HG02852 (cell line): Measurements from ENCODE around the gene INTS1.

Experiments
- ATAC-seq: cut with Tn5 transposase; IDR thresholded peaks from one replicate; pipeline ENCODE4 v1.9.1; 2021; ENCODE audit warnings: mild to moderate bottlenecking, moderate library complexity; ENCODE audit not compliant: unreplicated experiment

INTS1 gene

DNA sequence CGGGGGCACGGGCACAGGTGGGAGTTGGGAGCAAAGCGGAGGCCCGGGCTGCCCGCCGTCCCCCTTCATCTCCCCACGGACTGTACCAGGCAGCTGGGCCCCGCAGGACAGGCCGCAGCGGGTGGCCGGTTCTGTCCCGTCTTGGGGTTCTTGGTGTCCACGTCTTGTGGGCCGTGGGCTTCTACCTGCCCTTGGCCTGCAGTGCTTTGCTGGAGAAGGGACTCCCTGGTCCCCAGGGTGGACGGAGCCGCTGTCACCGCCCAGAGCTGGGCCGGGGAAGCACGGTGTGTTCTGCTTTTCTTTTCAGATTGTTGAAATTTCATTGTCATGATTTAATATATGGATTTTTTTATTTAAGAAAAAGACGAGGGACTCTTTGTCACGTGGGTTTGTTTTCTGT lies 38.1 kb upstream of the INTS1 start:
- no peak for ATAC-seq

DNA sequence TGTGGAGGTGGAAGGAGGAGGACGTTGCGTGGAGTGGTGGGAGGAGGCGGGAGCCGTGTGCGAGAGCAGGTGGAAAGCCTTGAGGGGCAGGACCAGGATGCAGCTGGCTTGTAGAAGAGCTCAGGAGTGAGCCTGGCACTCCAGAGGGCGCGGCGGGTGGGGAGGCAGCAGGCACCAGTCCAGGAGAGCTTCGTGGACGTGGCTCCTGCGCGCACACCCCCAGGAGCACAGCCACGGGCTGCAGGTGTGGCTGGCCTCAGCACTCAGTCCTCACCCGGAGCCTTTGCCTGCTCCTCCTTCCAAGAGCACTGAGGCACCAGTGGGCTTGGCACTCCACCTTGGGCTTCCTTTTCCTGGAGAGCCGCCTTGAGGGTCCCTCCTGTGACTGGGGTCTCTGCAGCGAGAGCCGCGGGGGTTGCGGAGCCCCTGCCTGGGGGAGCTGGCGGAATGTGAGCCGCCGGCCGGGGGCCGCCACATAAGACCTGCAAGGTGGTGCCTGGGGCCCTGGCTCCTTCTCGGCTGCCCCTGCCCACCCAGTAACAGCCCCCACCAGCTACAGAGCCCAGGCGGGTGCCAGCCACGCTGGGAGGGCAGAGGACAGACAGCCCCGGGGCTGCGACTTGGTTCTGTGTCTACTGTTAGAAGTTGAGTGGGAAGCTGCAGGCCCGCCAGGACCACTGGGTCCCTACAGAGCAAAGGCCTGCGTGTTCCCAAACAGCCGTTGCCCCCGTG lies 37.4 kb upstream of the INTS1 start:
- no peak for ATAC-seq

DNA sequence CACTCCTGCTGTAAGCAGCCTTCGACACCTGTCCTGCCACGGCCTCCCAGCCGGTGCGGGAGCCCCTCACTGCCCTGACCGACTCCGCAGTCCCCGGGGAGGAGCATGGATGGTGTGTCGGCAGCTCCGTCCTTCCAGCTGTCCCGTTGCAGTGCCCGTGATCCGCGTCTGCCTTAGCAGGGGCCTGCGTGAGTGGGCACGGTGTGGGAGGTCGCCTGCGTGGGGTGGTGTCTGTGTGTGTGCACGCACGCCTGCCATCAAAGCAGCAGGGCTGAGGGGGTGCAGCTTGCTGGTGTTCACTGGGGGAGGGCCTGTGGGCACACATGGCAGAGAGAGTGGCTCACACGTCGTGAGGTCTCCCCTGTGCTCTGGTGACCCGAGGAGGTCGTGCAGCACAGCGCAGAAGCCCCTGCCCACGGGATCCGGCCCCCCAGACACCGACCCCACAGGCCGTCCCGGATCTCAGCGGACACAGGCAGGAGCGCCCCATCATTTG lies 36.6 kb upstream of the INTS1 start:
- ATAC-seq, result no peak

DNA sequence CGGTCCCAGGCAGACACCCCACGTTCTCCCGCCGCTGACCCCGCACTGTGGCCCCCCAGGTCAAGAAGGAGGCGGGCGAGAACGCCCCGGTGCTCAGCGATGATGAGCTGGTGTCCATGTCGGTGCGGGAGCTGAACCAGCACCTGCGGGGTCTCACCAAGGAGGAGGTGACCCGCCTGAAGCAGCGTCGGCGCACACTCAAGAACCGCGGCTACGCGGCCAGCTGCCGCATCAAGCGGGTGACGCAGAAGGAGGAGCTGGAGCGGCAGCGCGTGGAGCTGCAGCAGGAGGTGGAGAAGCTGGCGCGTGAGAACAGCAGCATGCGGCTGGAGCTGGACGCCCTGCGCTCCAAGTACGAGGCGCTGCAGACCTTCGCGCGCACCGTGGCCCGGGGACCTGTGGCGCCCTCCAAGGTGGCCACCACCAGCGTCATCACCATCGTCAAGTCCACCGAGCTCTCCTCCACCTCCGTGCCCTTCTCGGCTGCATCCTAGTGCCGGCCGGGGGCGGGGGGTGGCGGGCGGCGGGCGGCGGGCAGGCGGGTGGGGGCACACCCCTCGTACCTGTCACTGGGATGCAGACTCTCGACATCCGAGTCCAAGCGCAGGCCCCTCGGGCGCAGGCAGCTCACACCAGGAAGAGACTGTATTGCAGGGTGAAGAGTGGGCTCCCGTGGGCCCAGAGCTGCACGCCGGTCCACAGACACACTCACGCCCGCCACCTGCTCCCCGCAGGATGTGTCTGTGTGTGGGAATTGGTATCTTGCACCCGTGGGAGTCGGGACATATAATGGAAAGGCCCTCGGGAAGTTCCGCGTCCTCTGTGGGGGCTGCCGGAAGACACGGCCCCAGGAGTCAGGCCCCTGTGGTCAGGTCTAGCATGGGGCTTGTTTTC lies 35.9 kb upstream of the INTS1 start:
- no peak for ATAC-seq

DNA sequence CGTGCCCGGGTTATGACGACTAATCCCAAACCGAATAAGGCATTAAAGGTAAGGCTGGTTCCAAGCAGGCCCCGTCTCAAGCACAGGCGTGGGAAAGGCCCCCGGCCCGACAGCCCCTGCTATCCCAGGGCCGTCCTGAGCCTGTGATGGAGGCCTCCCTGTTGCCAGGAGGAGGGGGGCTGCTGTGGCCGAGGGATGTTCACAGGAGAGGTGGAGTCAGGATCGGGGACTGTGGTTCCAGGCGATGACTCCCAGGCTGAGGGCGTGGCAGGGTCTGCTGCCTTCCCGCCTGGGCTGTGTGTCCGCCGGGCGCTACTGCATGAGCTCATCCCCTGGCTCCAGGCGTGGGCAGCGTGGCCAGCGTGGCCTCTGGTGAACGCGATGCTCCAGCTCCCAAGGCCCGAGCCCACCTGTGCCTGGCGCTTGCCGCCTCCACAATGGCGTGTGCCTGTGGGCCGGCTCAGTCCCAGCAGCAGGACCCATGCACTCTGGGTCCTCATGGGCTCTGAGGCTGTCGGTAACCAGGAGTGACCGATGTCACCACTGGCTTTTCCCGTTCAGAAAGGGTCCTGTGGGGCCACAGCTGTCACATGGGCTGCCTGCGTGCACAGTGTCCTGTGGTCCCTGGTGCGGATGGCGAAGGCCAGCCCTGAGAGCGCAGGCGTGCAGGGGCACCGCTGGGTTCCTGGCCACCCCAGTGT lies 35.1 kb upstream of the INTS1 start:
- ATAC-seq, result no peak

DNA sequence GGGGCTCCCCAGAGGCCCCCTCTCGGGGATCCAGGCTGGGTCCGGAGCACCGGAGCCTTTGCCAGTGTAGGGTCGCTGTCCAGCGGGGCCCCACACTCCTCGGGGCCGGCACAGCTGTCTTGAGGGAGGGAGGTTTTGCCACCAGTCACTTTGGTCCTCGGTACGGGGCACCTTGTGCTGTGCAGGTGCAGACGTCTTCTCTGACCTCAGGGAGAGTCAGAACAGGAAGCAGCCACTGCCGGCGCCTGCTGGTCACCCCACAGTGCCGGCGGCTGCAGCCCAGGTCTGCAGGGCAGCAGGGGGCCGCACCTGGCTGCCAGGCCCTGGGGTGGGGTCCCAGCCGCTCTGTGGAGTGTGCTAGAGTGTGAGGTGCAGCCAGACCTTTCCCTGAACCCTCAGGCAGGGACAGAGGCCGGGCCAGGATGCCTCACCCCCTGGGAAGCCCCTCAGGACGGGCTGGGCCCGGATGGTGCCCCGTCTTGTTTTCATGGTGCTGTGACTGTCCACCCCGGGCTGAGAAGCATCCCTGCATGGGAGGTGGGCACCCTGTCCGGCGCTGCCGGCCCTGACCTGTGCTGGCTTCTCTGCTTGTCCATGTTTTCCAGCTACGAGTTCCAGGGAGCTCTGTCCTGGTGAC lies 34.5 kb upstream of the INTS1 start:
- no peak for ATAC-seq

DNA sequence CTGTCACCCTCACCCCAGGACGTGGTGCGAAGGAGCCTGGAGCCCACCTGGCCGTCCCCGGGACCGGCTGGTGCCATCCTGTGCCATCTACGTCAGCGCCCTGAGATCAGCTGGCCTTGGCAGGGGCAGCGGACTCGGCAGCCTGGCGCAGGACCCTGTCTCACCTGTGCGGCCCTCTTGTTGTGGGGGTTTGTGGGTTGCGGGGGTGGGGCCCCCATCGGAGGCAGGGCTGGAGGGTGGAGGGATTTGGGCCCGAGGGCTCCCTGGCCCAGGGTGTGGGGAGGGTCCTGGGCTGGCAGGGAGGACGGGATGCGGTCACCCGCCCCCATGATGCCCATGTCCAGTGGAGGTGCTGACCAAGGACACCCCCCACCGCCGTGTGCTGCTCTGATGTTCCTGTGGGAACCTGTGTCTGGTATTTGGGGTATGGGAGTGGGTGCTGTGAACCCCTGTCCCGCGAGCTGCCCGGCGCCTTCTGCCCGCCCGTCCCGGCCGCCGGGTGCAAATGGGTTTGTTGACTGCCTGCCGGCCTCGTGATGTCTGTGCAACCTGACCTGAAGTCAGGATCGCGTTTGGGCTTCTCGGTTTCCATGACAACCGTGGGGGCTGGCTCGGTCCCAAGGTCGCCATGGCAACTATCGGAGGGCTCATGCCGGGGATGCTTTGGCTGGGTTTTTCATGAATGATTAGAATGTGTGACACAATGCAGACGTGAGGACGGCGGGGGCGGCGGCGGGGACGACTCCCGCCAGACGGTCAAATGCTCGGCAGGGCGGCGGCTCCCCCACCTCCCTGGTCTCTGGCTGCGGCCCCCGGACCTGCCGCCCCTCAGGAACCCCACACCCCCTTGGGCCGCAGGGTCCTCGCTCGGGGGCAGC lies 33.6 kb upstream of the INTS1 start:
- ATAC-seq, result no peak

DNA sequence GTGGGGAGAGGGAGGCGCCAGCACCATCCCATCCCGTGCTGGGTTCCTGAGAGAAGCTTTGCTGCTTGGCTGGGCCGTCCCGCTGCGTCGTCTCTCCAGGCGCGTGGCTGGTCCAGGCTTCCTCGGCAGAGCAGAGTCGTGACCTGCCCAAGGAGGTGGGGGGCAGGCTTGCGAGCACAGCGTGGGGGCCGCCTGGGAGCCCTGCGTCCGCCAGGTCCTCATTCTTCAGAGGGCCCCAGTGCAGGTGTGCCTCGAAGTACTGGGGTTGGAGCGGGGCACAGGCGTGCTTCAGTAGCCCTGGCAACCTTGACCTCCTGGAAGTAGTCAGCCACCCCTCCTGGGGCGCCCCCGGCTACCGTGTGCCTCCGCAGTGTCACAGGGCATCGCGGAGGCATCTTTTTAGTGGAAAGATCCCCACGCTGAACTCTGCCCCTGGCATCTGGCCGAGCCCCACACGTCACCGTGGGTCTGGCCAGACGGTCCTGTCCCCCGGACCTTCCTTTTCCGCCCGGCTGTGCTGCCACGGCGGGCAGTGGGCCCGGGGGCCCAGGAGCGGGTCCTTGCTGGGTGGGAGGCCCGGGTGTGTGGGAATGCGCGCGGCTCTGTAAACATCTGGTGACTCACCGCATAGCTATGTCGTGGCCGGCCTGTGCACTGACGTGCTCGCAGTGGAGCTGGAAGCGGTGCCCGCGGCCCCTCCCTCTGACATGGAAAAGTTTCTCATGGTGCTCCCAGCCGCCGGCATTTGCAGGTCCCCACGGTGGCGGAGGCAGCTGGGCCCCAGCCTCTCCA lies 32.8 kb upstream of the INTS1 start:
- no peak for ATAC-seq

DNA sequence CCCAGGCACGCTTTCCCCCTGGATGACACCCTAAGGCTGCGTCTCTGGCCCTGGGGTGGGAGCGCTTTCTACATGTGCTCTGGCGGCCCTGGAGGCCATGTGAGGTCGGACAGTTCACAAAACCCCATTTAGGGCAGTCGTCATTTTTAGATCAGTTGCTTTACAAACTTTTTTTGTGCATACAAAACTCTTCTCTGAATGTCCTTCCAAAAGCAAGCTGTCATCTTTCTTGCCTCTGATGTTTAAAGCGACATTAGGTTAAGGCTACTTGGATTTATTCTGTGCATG lies 32.2 kb upstream of the INTS1 start:
- ATAC-seq, result no peak

DNA sequence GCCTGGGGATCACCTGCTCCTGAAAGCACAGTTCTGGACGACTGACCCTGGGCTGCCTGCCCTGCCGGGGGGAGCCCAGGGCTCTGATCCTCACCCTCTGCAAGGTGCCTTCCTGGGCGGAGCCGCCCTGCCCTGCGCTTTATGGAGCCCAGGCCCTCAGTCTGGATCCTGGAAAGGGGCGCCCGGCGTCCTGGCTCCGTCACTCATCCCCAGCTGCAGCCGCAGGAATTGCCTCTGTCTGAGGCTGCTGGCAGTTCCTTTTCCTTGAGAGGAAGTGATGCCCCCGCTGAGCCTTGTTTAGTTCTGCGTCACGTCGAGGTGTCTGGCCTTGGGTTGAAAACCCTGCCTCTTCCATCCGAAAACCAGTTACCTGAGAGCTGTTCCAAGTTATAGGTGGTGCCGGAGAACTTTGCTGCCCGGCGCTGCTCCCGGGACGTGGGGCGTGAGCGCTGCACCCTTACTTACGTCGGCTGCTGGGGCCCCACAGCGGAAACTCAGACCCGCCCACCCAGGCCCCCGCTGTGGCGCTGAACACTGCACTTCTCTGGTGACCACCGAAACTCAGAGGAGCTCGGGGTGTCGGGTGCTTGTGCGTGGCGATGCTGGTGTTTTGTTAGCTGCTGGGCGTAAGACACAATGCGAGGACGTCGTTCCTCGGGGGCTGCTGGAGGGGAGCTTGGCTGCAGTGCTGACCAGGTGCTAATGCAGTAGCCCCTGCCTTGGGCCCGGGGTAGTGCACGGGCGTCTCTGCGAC lies 31.7 kb upstream of the INTS1 start:
- ATAC-seq, result no peak

DNA sequence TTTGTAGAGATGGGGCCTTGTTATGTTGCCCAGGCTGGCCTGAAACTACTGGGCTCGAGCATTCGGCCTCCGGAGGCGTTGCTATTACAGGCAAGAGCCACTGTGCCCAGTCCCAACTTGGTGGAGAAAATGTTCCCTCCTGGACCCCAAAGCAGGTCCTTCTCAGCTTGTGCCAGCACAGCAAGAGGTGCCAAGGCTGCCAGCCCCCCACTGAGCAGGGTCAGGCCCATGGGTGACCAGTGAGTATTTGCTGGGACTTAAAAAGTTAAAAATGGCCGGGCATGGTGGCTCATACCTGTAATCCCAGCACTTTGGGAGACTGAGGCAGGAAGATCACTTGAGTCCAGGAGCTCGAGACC lies 30.9 kb upstream of the INTS1 start:
- no peak for ATAC-seq

DNA sequence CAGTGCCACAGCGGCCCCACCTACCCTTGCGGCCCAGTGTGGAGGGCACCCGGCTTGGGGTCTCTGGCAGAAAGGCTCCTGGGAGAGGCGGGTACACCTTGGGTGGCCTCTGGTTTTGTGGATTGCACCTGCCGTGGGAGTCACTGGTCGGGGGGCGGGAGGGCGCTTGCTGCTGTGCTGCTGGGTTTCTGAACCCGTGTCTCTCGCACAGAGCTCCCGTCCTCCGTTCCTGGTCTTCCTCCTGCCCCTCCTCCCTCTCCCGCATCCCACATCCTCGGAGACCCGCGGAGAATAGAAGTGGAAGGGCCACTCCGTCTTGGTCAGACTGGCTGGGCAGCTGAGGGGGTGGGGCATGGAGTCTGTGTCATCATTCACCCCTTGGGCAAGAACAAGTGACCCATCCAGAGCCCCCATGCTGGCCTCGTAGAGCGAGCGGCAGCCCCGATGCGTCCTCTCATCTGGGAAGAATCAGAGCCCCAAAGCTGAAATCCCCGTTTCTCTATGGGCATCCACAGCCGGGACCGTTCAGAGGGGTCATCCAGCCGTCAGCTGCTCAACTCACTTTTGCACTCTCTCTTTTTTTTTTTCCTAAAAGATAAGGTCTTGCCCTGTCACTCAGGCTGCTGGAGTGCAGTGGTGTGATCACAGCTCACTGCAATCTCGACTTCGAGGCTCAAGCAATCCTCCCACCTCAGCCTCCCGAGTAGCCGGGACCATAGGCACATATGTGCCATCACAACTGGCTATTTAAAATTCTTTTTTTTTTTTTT lies 30.3 kb upstream of the INTS1 start:
- no peak for ATAC-seq

DNA sequence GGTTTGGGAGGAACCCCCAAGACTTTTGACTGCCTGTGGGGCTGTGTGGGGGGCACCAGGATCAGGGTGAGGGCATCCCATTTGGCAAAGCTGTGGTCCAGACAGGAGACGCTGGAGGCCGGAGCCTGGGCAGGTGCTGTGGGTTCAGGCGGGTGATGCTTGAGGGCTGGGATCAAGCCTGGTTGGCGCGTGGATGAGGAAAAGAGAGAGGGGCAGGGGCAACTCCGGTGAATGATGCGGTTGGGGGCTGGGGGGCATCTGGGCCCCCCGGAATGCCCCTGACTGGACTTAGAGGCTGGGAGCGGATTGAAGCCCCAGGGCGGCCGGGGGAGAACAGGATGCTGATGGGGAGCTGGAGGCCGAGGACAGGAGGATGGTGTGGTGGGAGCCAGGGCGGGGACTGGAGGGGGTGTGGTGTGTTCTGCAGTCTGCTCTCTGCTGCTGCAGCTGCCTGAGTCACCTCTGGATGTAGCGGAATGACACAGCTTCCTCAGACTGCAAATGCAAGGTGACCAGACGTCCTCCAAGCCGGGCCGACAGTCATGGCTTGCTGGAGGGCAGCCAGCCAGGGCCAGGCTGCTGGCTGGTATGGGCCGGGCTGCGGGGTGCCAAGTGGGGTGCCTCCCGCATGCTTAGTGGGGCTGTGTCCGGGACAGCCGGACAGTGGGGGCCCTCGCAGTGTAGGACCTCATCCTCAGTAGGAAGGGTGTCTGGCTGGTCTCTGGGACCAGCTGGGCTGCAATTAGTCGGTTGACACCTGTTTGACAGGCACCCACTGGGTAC lies 29.5 kb upstream of the INTS1 start:
- peak; percentile 37 for ATAC-seq

DNA sequence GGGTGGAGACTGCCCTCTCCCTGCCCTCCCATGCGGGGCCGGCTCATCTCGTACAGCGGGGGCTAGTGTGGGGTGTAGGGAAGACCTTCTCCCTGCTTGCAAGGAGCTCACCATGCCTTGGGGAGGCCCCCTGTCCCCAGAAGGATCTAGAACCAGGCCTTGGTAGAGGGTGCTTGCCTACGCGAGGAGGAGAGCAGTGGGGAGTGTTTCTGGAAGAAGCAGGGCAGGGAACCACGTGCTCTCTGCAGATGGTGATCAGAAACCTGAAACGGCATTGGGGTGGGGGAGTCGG lies 29.0 kb upstream of the INTS1 start:
- no peak for ATAC-seq

DNA sequence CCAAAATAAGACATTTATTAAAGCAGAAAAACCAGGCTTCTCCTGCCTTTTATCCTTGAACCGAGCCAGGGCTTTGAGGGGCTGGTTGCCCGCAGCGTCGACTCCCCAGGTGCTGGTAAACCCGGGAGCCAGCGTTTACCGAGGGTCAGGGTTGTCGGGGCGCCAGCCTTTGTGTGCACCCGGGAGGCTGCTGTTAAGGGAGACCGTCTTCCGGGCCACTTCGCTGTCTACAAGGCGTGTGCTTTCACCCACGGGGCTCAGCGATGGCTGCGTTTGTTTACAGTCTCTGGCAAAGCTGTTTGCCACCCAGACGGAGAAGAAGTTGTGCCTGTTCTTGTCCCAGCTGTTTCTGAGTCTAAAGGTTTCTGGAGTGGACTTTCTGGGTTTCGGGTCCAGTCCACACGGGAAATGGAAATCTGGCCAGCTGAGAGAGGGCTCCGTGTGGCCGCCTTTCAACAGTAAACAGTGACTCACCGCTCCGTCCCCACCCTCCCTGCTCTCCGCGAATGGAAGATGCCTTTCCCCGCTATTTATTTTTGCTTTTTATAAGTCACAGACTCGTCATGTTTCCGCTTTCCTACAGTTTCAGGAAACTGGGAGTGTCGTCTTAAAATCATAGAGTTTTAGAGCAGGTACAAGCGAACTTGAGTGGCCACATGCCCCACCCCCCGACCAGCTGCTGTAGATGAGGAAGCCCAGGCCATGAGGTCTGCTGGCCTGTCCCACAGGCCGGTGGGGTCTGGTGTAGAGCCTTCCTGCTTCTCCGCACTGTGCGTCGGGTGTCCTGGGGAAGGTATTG lies 28.5 kb upstream of the INTS1 start:
- no peak for ATAC-seq

DNA sequence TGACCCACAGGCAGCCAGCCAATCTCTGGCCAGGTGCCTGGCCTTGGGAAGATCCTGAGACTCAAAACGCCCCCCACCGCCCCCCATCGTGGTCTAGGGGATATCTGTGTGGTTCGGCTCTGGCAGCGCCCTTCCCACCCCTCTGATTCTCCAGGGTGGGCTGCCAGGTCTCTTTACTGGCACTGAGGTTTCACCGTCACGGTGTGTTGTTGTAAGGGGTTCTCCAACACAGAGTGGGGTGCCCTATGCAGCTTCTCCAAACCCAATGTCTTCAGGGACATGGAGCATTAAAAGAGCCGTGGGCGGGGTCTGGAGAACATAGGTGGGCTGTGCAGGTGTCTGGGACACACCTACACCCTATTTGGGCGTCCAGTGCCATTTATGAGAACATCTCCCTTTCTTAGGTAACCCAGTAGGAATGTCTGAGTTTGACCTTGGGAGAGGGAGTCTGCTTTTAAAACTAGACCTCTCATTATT lies 27.8 kb upstream of the INTS1 start:
- no peak for ATAC-seq
